BE2C (cell line): ENCODE results near the gene TSPAN3.
A peak's percentile ranks its signal among the peaks of the same experiment; 100 is the strongest.

Experiments
- DNase-seq: peaks from one replicate; pipeline ENCODE4 v3.0.0-alpha.2; 2020
- H3K27me3 ChIP-seq: fragments of 250-450 bp; sonication (Bioruptor Pico); 2 replicates; pipeline ENCODE4 v1.5.1; 2020; ENCODE audit warnings: mild to moderate bottlenecking
- H3K36me3 ChIP-seq: fragments of 250-450 bp; sonication (Bioruptor Pico); 2 replicates; pipeline ENCODE4 v1.5.1; 2020; ENCODE audit warnings: mild to moderate bottlenecking
- H3K4me1 ChIP-seq: fragments of 250-450 bp; sonication (Bioruptor Pico); 2 replicates; pipeline ENCODE4 v1.5.1; 2020
- H3K4me3 ChIP-seq: 2 replicates; pipeline ENCODE4 v1.5.1; 2011; ENCODE audit warnings: low read depth, low read length
- H3K9me3 ChIP-seq: fragments of 250-450 bp; sonication (Bioruptor Pico); 2 replicates; pipeline ENCODE4 v1.5.1; 2020
- TF ChIP-seq, protein P1 (sequence below): IDR thresholded peaks from 2 replicates; pipeline ENCODE4 v1.5.1; 2012; ENCODE audit warnings: mild to moderate bottlenecking, low read depth, low read length

The TSPAN3 gene

DNA sequence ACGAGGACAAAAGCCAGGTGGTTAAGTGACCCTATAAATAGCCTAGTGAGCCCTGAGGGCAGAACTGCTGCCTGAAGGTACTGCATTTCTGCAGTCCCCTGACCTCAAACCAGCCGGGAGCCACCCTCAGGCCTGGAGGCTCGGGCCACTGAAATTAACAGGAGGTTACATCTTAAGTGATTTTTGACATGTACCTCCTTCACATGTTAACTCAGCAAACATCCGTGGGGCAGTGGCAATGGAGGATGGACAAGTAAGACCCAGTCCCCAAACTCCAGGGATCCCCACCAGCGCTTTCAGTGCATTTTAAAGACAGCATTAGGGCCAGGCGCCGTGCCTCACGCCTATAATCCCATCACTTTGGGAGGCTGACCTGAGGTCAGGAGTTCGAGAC is 49.8 kb downstream of the TSPAN3 start:
- H3K4me1 ChIP-seq, result no peaks in the 10 kb centered on the region; the same call in 1 of the 2 replicates
- peak; percentile 20 for DNase-seq
- TF ChIP-seq, protein P1, sequence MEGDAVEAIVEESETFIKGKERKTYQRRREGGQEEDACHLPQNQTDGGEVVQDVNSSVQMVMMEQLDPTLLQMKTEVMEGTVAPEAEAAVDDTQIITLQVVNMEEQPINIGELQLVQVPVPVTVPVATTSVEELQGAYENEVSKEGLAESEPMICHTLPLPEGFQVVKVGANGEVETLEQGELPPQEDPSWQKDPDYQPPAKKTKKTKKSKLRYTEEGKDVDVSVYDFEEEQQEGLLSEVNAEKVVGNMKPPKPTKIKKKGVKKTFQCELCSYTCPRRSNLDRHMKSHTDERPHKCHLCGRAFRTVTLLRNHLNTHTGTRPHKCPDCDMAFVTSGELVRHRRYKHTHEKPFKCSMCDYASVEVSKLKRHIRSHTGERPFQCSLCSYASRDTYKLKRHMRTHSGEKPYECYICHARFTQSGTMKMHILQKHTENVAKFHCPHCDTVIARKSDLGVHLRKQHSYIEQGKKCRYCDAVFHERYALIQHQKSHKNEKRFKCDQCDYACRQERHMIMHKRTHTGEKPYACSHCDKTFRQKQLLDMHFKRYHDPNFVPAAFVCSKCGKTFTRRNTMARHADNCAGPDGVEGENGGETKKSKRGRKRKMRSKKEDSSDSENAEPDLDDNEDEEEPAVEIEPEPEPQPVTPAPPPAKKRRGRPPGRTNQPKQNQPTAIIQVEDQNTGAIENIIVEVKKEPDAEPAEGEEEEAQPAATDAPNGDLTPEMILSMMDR, result no peak
- H3K4me3 ChIP-seq, result no peak overlapping the region
- no peaks in the 10 kb centered on the region for H3K27me3 ChIP-seq
- H3K36me3 ChIP-seq, result no peaks in the 10 kb centered on the region
- no peaks in the 10 kb centered on the region for H3K9me3 ChIP-seq

DNA sequence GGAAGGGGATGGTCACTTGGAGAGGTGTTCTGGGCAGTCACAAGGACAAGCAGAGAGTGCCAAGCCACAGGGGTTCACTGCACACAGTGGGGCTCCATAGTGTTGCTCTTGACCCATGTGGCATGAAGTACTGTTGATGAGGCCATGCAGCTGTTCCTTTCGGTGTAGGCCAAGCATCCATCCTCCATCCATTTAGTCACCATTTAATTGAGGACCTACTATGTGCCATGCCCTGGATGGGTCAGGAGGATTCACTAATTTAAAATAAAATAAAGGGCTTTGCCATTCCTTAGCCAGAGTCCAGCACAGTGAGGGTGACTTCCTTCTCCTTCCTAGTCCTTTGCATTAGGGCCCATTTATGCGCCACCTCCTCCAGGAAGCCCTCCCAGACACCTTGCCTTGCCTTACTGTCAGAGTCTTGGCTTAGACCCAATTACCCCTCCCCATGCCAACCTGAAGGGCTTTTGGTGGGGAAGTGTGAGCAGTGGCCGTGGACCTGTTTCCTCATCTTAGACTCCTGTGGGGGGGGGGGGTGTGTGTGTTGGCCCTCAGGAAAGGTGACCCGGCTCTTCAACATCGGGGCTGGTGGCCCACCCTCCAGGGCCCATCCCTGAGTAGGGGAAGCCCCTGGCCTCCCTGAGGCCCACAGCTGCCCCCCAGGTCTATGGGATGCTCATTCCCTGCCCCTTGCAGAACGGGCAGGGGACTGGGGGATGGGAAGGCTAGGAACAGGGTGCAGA is 50.4 kb downstream of the TSPAN3 start:
- H3K27me3 ChIP-seq, result no peaks in the 10 kb centered on the region
- no peaks in the 10 kb centered on the region for H3K36me3 ChIP-seq
- H3K9me3 ChIP-seq, result no peaks in the 10 kb centered on the region
- H3K4me3 ChIP-seq, result no peak overlapping the region
- TF ChIP-seq, protein P1, result no peak
- peaks cover 3% of the 10 kb centered on the region for H3K4me1 ChIP-seq
- peak; percentile 2 for DNase-seq

DNA sequence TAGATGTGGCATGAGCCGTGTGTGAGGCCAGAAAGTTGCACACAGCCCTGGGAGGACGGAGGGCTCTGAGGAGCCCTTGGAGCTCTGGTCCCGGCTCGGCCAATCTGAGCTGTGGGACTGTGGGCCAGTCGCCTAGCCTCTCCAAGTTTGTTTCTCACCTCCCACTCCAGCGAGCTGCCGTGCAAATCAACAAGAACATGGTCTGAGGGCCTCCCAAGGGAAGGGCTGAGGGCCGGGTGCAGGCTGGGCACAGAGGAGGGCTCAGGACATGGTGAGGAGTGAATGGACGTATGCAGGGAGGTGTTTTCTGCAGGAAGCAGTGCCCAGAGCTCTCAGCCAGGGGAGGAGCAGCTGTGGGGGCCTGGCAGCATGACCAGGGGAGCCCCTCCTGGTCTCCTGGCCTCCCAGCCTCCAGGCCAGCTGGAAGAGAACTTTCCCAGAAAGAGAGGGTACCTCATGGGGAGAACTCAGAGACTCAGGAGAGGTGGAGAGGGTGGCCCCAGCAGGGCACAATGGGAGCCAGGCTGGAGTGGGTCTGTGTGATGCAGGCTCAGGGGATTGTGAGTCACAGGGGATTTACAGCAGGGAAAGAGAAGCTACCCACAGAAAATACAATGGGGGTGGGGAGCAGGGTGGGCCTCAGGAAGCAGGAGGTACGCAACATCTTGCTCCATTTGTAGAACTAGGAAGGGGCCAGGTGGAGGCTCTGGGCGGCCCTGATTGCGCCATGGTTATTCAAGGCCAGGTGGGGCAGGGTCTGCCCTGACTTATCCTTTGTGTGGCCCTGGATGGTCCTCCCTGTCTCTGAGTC is 51.2 kb downstream of the TSPAN3 start:
- Histone ChIP-seq H3K9me3 (no peaks in the 10 kb centered on the region), H3K27me3 (no peaks in the 10 kb centered on the region), H3K4me3 (no peak overlapping the region), H3K36me3 (no peaks in the 10 kb centered on the region), H3K4me1 (peaks cover 8% of the 10 kb centered on the region)
- TF ChIP-seq, protein P1, result no peak
- peak; percentile 7 for DNase-seq

DNA sequence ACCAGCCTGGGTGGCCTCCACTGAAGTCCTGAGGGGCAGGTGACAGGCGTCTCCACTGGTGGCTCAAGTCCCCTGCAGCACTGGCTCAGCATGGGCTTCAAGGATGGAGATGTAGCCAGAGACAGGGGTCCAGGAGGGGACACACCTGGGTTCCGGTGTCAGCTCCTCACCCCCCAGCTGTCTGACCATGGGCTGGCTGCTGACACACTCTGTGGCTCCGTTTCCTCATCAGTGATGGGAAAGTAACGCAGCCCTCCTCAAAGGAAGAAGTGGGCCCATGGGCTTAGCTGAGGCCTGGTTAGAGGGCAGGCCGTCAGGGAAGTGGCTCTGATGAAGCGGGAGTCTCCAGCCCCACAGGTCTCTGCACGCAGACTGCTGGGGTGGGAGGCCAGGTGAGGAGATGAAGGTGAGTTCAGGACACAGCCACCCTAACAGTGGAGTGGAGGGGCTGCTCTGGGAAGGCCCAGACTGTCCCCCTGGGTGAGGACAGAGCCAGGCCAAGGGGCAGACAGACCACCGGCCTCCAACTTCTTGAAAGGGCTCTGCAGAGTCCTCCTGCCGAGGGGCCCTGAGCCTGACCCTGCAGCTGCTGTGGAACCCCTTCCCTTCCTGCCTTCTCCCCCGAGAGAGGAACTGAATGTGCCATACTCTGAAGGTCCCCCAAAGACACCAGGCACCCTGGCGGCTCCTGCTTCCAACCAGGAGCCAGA is 52.0 kb downstream of the TSPAN3 start:
- H3K27me3 ChIP-seq, result no peaks in the 10 kb centered on the region
- TF ChIP-seq, protein P1, result no peak
- no peaks in the 10 kb centered on the region for H3K36me3 ChIP-seq
- peaks cover 8% of the 10 kb centered on the region for H3K4me1 ChIP-seq
- no peak overlapping the region for H3K4me3 ChIP-seq
- DNase-seq, result peak; percentile 2
- no peaks in the 10 kb centered on the region for H3K9me3 ChIP-seq

DNA sequence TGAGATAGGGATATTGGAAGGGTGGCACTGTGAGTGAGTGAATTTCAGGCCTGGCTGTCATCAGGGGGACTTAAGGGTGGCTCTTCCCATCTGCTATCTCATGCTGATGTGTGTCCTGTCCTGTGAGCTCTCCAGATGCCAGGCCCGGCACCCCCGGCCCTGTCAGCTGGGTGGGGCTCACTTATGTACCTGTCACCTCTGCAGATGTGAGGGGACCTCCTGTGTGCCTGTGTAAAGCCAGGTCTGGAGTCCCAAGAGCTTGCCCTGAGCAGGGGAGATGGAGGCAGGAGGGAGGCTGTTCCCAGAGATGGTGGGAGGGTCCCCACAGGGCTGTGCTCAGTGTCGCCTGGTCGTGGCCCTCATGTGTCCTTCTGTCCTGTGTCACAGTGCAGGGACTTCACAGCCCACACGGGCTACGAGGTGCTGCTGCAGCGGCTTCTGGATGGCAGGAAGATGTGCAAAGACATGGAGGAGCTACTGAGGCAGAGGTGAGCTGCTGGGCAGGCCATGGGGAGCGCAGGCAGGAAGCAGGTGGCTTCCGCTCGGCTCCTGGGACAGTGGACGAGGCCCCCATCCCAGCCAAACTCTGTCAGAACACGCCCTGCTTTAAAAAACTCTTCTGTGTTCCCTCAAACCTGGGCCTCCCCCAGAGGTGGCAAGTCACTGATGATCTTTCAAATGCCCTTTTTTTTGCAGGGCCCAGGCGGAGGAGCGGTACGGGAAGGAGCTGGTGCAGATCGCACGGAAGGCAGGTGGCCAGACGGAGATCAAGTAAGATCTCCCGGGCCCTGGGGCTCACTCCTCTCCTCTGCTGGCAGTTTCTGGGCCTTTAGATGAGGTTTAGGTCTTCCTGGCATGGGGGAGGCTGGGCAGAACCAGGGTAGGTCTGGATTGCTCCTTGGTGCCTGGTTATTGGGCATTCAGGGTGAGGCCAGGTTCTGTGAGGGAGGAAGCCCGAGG is 52.9 kb downstream of the TSPAN3 start:
- Histone ChIP-seq H3K36me3 (no peaks in the 10 kb centered on the region), H3K4me3 (no peak overlapping the region), H3K9me3 (no peaks in the 10 kb centered on the region), H3K4me1 (peaks cover 8% of the 10 kb centered on the region), H3K27me3 (no peaks in the 10 kb centered on the region)
- DNase-seq, result peak; percentile 4
- TF ChIP-seq, protein P1, result no peak
